OCI-LY7 (cell line): ENCODE data around the gene LRCH3.

Experiments
- EZH2phosphoT487 ChIP-seq: fragments of 200-600 bp; sonication (generic); IDR thresholded peaks from 2 replicates; pipeline ENCODE4 v1.6.1; 2018; ENCODE audit warnings: low read depth, borderline replicate concordance, mild to moderate bottlenecking, mixed run types, antibody characterized with exemption, low read length, moderate library complexity, mixed read lengths
- TF ChIP-seq, protein P1 (sequence below): fragments of 200-600 bp; sonication (generic); conservative IDR thresholded peaks from 2 replicates; pipeline ENCODE4 v1.5.1; 2014; ENCODE audit warnings: mild to moderate bottlenecking, antibody characterized with exemption, low read length, moderate library complexity, mixed read lengths

DNA sequence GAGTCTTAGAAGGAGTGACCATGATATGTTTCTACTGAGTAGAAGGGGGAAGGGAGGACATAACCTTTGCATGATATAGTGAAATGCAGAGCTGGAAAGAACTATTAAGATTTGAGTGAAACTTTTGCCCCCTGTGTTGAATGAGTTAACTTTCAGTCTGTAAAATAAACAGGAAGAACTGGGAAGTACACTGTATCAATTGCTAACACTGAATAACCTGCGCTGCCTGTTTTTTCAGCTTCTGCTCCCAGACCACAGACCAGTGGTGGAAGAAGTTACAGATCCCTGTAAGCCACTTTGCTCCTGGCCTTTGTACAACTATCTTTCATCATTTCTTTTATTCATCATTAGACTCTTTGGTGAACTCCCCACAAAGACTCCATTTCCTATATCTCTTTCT, 3.6 kb upstream of the LRCH3 start:
- no peak for TF ChIP-seq EZH2phosphoT487
- TF ChIP-seq, protein P1, sequence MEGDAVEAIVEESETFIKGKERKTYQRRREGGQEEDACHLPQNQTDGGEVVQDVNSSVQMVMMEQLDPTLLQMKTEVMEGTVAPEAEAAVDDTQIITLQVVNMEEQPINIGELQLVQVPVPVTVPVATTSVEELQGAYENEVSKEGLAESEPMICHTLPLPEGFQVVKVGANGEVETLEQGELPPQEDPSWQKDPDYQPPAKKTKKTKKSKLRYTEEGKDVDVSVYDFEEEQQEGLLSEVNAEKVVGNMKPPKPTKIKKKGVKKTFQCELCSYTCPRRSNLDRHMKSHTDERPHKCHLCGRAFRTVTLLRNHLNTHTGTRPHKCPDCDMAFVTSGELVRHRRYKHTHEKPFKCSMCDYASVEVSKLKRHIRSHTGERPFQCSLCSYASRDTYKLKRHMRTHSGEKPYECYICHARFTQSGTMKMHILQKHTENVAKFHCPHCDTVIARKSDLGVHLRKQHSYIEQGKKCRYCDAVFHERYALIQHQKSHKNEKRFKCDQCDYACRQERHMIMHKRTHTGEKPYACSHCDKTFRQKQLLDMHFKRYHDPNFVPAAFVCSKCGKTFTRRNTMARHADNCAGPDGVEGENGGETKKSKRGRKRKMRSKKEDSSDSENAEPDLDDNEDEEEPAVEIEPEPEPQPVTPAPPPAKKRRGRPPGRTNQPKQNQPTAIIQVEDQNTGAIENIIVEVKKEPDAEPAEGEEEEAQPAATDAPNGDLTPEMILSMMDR, result no peak
